Heart right ventricle (tissue), 16 donors: Measurements from ENCODE around the gene HBS1L. TPM values are rescaled to one million over a fixed set of nuclear protein-coding genes. Genes with fewer than 3 reads are reported as not detected.

Experiments
- ATAC-seq, 8 donors: fragments of 200-7000 bp; cut with Tn5 transposase; one replicate each; pipeline ENCODE4 v1.9.1; 2020; ENCODE audit warnings: mild to moderate bottlenecking in 8 of 8, moderate library complexity in 8 of 8, moderate number of reproducible peaks in 1 of 8
- DNase-seq, 2 donors: peaks; one replicate each; pipeline ENCODE4 v3.0.0-alpha.2; 2020
- H3K27ac ChIP-seq, 10 donors: fragments of 200-600 bp; sonication (generic) in 2 of 10; one replicate each; pipeline versions ENCODE4 v1.5.0 to v1.8.0; 2020 to 2022; ENCODE audit warnings: mild to moderate bottlenecking in 3 of 10
- H3K27me3 ChIP-seq, 7 donors: fragments of 200-600 bp; one replicate each; pipeline ENCODE4 v1.8.0; 2021 to 2022; ENCODE audit warnings: mild to moderate bottlenecking in 2 of 7
- H3K36me3 ChIP-seq, 9 donors: fragments of 200-600 bp; sonication (generic) in 1 of 9; one replicate each; pipeline versions ENCODE4 v1.5.0 to v1.8.0; 2020 to 2022; ENCODE audit warnings: mild to moderate bottlenecking in 2 of 9
- H3K4me1 ChIP-seq, 9 donors: fragments of 200-600 bp; sonication (generic) in 1 of 9; one replicate each; pipeline versions ENCODE4 v1.5.0 to v1.8.0; 2020 to 2022; ENCODE audit warnings: mild to moderate bottlenecking in 4 of 9
- H3K4me3 ChIP-seq, 10 donors: fragments of 200-600 bp; sonication (generic) in 2 of 10; one replicate each; pipeline versions ENCODE4 v1.5.0 to v1.8.0; 2020 to 2022; ENCODE audit warnings: mild to moderate bottlenecking in 7 of 10, moderate library complexity in 2 of 10
- H3K9me3 ChIP-seq, 11 donors: fragments of 200-600 bp in 10 of 11; sonication (generic) in 2 of 11; one replicate each; pipeline versions ENCODE4 v1.5.0 to v1.8.0; 2013 to 2022; ENCODE audit warnings: mild to moderate bottlenecking in 2 of 11, control low read depth in 1 of 11, moderate library complexity in 1 of 11
- CTCF ChIP-seq, 9 donors: fragments of 200-600 bp; sonication (generic) in 2 of 9; IDR thresholded peaks; one replicate each; pipeline versions ENCODE4 v1.5.0 to v1.8.0; 2021 to 2022; ENCODE audit warnings: antibody characterized with exemption in 9 of 9, mild to moderate bottlenecking in 5 of 9, moderate library complexity in 1 of 9
- WGBS, 2 donors: extraction: QIAGEN DNeasy Blood & Tissue Kit; methylation state at CpG; one replicate each; pipeline ENCODE4 v1.1.7; 2013; ENCODE audit warnings: inconsistent platforms in 1 of 2; 5-methylcytosine and 5-hydroxymethylcytosine counted together
- intact Hi-C, 10 donors: fragments of 100-400 bp; cut with DNase I; formaldehyde crosslinking; loops; one replicate each; pipeline versions ENCODE4 v1.11.1 to v1.14.2; 2022
- polyA plus RNA-seq, 2 donors: library from polyadenylated mRNA; stranded (reverse); fragments of 200-250 nt; gene quantifications; one replicate each; pipeline ENCODE4 v1.2.3, GENCODE V29; 2013
- total RNA-seq, 10 donors: library from RNA; stranded (reverse); fragmentation: NEBNext Ultra II Directional in 3 of 10; extraction: Animal tissue kit (Norgen Biotek cat#: 25700) in 3 of 10; gene quantifications; one replicate each; pipeline versions ENCODE4 v1.2.1 to v1.2.4, GENCODE V29; 2021 to 2023
- donor health status: Arrhythmogenic right ventricular cardiomyopathy.
- donor health status: ischemic (EF 13 %, LVEDD 7.1; RV severe dilation, severe dysfunction).
- donor health status: healthy with polysubstance abuse.
- donor health status: DM: no; HTN: yes; CAD: no.
- donor health status: DM: no; HTN: no; CAD: no.
- donor health status: ischemic (EF 25% LVEDD 6.9; RV normal size, moderate dysfunction).
- donor health status: ischemic (EF 25% LVEDD 5.7; RV mildly dilated, moderate dysfunction).
- donor health status: healthy.
- donor health status: DM: yes; HTN: yes; CAD: no.
- donor health status: Ischemic cardiomyopathy.
- donor health status: ischemic (EF 35%, LVEDD 5.7; RV mildly dilated, moderate dysfunction).
- donor health status: nonischemic (EF 11% LVEDD 7.7; RV severe dilation, severe dysfunction).
- donor health status: DM: yes; HTN: yes; CAD: no.
- donor health status: PGD.
- donor health status: ischemic (EF 29% LVEDD 5.4; RV normal size, mild dysfunction).
- donor health status: nonischemic (EF 23%, LVEDD 6.1; RV moderate dilation, normal function).

Gene HBS1L
- total and polyA plus RNA-seq, 12 donors, result 20.8 to 100.0 (median 88.2) TPM

GRCh38 chr6:134964451-134965203, 90.0 kb downstream of the HBS1L start:
- DNase-seq (no peak), ATAC-seq (no peak)
- intact Hi-C loops, result no loop called here
- no peak overlapping the region for H3K27ac ChIP-seq
- H3K9me3 ChIP-seq, result peaks cover 0 to 12% (median 5%) of the 10 kb centered on the region in 11 donors
- H3K36me3 ChIP-seq, result peaks cover 0 to 86% (median 19%) of the 10 kb centered on the region in 9 donors
- no peak for TF ChIP-seq CTCF (IDR thresholded peaks at IDR 0.05)
- H3K27me3 ChIP-seq, result no peaks in the 10 kb centered on the region
- WGBS, 2 donors, result 79 to 88% methylated on average over 1 of the region's 1 CpG
- no peaks in the 10 kb centered on the region for H3K4me1 ChIP-seq
- no peak overlapping the region for H3K4me3 ChIP-seq

GRCh38 chr6:134962421-134962820, 92.2 kb downstream of the HBS1L start:
- ATAC-seq, result no peak
- Histone ChIP-seq H3K4me1 (no peaks in the 10 kb centered on the region), H3K27ac (no peak overlapping the region), H3K9me3 (peaks cover 0 to 19% (median 8%) of the 10 kb centered on the region in 11 donors), H3K36me3 (peaks cover 0 to 85% (median 22%) of the 10 kb centered on the region in 9 donors), H3K4me3 (no peak overlapping the region), H3K27me3 (no peaks in the 10 kb centered on the region)
- TF ChIP-seq CTCF (IDR thresholded peaks at IDR 0.05), result no peak
- intact Hi-C loops, result no loop called here
- DNase-seq, result no peak

- H3K36me3 ChIP-seq, result peaks cover 0 to 76% (median 22%) of the 10 kb centered on the region in 9 donors
- no peak for TF ChIP-seq CTCF (IDR thresholded peaks at IDR 0.05)
- H3K27ac ChIP-seq, result no peak overlapping the region
- ATAC-seq, result no peak
- intact Hi-C loops, result no loop called here
- WGBS, 2 donors, result 88 to 93% methylated on average over 3 of the region's 3 CpGs
- peaks cover 0 to 19% (median 8%) of the 10 kb centered on the region in 11 donors for H3K9me3 ChIP-seq
- no peaks in the 10 kb centered on the region for H3K27me3 ChIP-seq
- no peak overlapping the region for H3K4me3 ChIP-seq
- no peaks in the 10 kb centered on the region for H3K4me1 ChIP-seq
- no peak for DNase-seq
Measured at GRCh38 chr6:134961366-134961765, 93.3 kb downstream of the HBS1L start.

GRCh38 chr6:134959603-134960002, 95.0 kb downstream of the HBS1L start:
- peaks cover 0 to 59% (median 15%) of the 10 kb centered on the region in 9 donors for H3K36me3 ChIP-seq
- H3K27ac ChIP-seq, result no peak overlapping the region
- TF ChIP-seq CTCF (IDR thresholded peaks at IDR 0.05), result no peak
- DNase-seq, result no peak
- no peak overlapping the region for H3K4me3 ChIP-seq
- H3K4me1 ChIP-seq, result no peaks in the 10 kb centered on the region
- no peak for ATAC-seq
- intact Hi-C loops, result no loop called here
- H3K9me3 ChIP-seq, result peaks cover 0 to 19% (median 8%) of the 10 kb centered on the region in 11 donors
- no peaks in the 10 kb centered on the region for H3K27me3 ChIP-seq
